ENCODE measurements around the gene EFEMP2.
"Not testable (repeated sequence)": the region's sequence is repeated elsewhere in the genome, so short reads cannot be mapped to it uniquely, and the experiment has no call there.

EFEMP2 gene

GRCh38 chr11:65842144-65842543 lies 30.5 kb downstream of the EFEMP2 start:
- H3K4me3 ChIP-seq (ENCODE audit: low read depth, low read length) = no peak overlapping the region
- TF ChIP-seq CTCF (IDR thresholded peaks at IDR 0.05; ENCODE audit: insufficient read depth, low read length, missing control alignments) = no peak
- no peak for DNase-seq (ENCODE audit: low read depth, low spot score)
- CTCF ChIA-PET = interaction anchor here (1.5 to 2.4 kb wide), 2 partner anchors 10 to 24 kb away, joined by 5 to 7 read pairs; no protein-coding TSS in a partner anchor
- POLR2A ChIA-PET = no interaction called here

- H3K4me3 ChIP-seq (ENCODE audit: low read depth, low read length) = peak overlapping the region; percentile 75
- ChIA-PET POLR2A (interaction anchor here (1.0 to 1.4 kb wide), 6 partner anchors 13 to 114 kb away, joined by 3 to 7 read pairs (median 5); partner anchors contain the start of genes CFL1, MUS81 and RNASEH2C), CTCF (interaction anchor here (0.9 to 8.5 kb wide), 4 partner anchors 16 to 122 kb away, joined by 4 to 107 read pairs (median 8); partner anchors contain the start of genes AP5B1 and KAT5)
- no peak for TF ChIP-seq CTCF (IDR thresholded peaks at IDR 0.05; ENCODE audit: insufficient read depth, low read length, missing control alignments)
- DNase-seq (ENCODE audit: low read depth, low spot score) = no peak
Measured at GRCh38 chr11:65834202-65834601, 38.4 kb downstream of the EFEMP2 start.

GRCh38 chr11:65833297-65834030 lies 39.1 kb downstream of the EFEMP2 start, which contains the start of gene SNX32:
Gene SNX32, plus strand, starts transcription at chr11:65833963. Its CDS starts 103 bp downstream, at chr11:65834066.
- no peak for TF ChIP-seq CTCF (IDR thresholded peaks at IDR 0.05; ENCODE audit: insufficient read depth, low read length, missing control alignments)
- DNase-seq (ENCODE audit: low read depth, low spot score) = no peak
- peak within 1 kb of the TSS; percentile 75 for H3K4me3 ChIP-seq (ENCODE audit: low read depth, low read length)
- POLR2A ChIA-PET = interaction anchor here (0.6 to 1.4 kb wide), 10 partner anchors 14 to 114 kb away, joined by 3 to 7 read pairs (median 4); partner anchors contain the start of genes CFL1, MUS81 and RNASEH2C
- CTCF ChIA-PET = interaction anchor here (0.7 to 8.5 kb wide), 11 partner anchors 10 to 155 kb away, joined by 3 to 107 read pairs (median 5); partner anchors contain the start of genes AP5B1, KAT5 and MUS81

GRCh38 chr11:65832231-65832630 lies 40.4 kb downstream of the EFEMP2 start:
- POLR2A ChIA-PET = interaction anchor here (1.1 kb wide), 1 partner anchor 121 kb away, joined by 4 read pairs; no protein-coding TSS in a partner anchor
- CTCF ChIA-PET = interaction anchor here (0.6 to 8.5 kb wide), 9 partner anchors 9 to 291 kb away, joined by 3 to 107 read pairs (median 4); partner anchors contain the start of genes KAT5 and MUS81
- H3K4me3 ChIP-seq (ENCODE audit: low read depth, low read length); DNase-seq (ENCODE audit: low read depth, low spot score): not testable (repeated sequence)

GRCh38 chr11:65829459-65829858 lies 43.1 kb downstream of the EFEMP2 start:
- H3K4me3 ChIP-seq (ENCODE audit: low read depth, low read length) = no peak overlapping the region
- ChIA-PET POLR2A (interaction anchor here (0.6 kb wide), 1 partner anchor 11 kb away, joined by 3 read pairs; no protein-coding TSS in a partner anchor), CTCF (interaction anchor here (1.5 to 8.5 kb wide), 3 partner anchors 11 to 118 kb away, joined by 4 to 107 read pairs (median 6); partner anchors contain the start of gene KAT5)
- TF ChIP-seq CTCF (IDR thresholded peaks at IDR 0.05; ENCODE audit: insufficient read depth, low read length, missing control alignments) = no peak
- DNase-seq (ENCODE audit: low read depth, low spot score) = no peak

- H3K4me3 ChIP-seq (ENCODE audit: low read depth, low read length) = no peak overlapping the region
- TF ChIP-seq CTCF (IDR thresholded peaks at IDR 0.05; ENCODE audit: insufficient read depth, low read length, missing control alignments) = no peak
- no peak for DNase-seq (ENCODE audit: low read depth, low spot score)
- ChIA-PET POLR2A (interaction anchor here (1.6 kb wide), 1 partner anchor 23 kb away, joined by 5 read pairs; no protein-coding TSS in a partner anchor), CTCF (interaction anchor here (0.8 to 8.5 kb wide), 11 partner anchors 9 to 218 kb away, joined by 3 to 107 read pairs (median 4); partner anchors contain the start of genes KAT5 and RNASEH2C)
Measured at GRCh38 chr11:65826984-65827735, 45.4 kb downstream of the EFEMP2 start.

All from AG04449 (cell line).